ENCODE results near the gene SMAD5. TPM values are rescaled to one million over a fixed set of nuclear protein-coding genes. Genes with fewer than 3 reads are reported as not detected.

The SMAD5 gene
- polyA plus RNA-seq, 3 donors, result 7.9 to 19.2 (median 17.3) TPM

- H3K4me1 ChIP-seq (ENCODE audit: control insufficient read depth in 1 of 2, insufficient read depth in 2 of 2, low read length in 2 of 2), result peaks cover 0 to under 1% of the 10 kb centered on the region in 2 donors
- intact Hi-C loops (cut with micrococcal nuclease), result no loop called here
- H3K4me3 ChIP-seq (replicated peaks in 1 of 3; ENCODE audit: low read depth in 2 of 3, low read length in 3 of 3), result no peak overlapping the region
- peaks cover 54 to 64% of the 10 kb centered on the region in 2 donors for H3K36me3 Mint-ChIP-seq
- H3K27ac Mint-ChIP-seq, result no peak overlapping the region
- no peaks in the 10 kb centered on the region for H3K27me3 Mint-ChIP-seq (ENCODE audit: low read depth in 3 of 3)
- TF ChIP-seq CTCF (IDR thresholded peaks at IDR 0.05), result no peak
- peaks cover 1% of the 10 kb centered on the region for H3K4me1 Mint-ChIP-seq
- H3K9me3 ChIP-seq (replicated peaks in 1 of 2; ENCODE audit: control insufficient read depth in 1 of 2, insufficient read depth in 1 of 2, low read length in 2 of 2), result no peaks in the 10 kb centered on the region
- H3K27ac ChIP-seq (ENCODE audit: low read depth in 1 of 2, low read length in 2 of 2), result no peak overlapping the region
- H3K36me3 ChIP-seq (replicated peaks in 1 of 2; ENCODE audit: control insufficient read depth in 1 of 2, insufficient read depth in 2 of 2, low read length in 2 of 2), result peaks cover 36 to 68% of the 10 kb centered on the region in 2 donors
- no peak overlapping the region for H2AFZ ChIP-seq (ENCODE audit: insufficient read depth, low read depth, low read length, poor library complexity, severe bottlenecking)
- 75% methylated on average over 1 of the region's 2 CpGs for WGBS (ENCODE audit: insufficient coverage)
- H4K20me1 ChIP-seq (ENCODE audit: insufficient read depth, low read length), result peaks cover 37% of the 10 kb centered on the region
- H3K4me2 ChIP-seq (replicated peaks; ENCODE audit: extremely low read depth, low read length, poor library complexity, severe bottlenecking), result no peak overlapping the region
- H3K79me2 ChIP-seq (ENCODE audit: insufficient read depth, low read length), result peaks cover 14% of the 10 kb centered on the region
- no peaks in the 10 kb centered on the region for H3K27me3 ChIP-seq (ENCODE audit: control insufficient read depth in 2 of 2, insufficient read depth in 2 of 2, low read length in 2 of 2)
- DNase-seq, result no peak
- no peak overlapping the region for H3K4me3 Mint-ChIP-seq
- no peak overlapping the region for H3K9ac ChIP-seq (ENCODE audit: insufficient read depth, low read length, poor library complexity, severe bottlenecking)
- peaks cover 0 to 1% (median 0%) of the 10 kb centered on the region in 7 donors for H3K9me3 Mint-ChIP-seq
Measured at GRCh38 chr5:136155078-136155477, 22.4 kb downstream of the SMAD5 start.

- Mint-ChIP-seq H3K9me3 (peaks cover 0 to 1% (median 0%) of the 10 kb centered on the region in 7 donors), H3K27ac (no peak overlapping the region), H3K36me3 (peaks cover 55 to 68% of the 10 kb centered on the region in 2 donors), H3K4me3 (no peak overlapping the region), H3K27me3 (ENCODE audit: low read depth in 3 of 3) (no peaks in the 10 kb centered on the region), H3K4me1 (no peaks in the 10 kb centered on the region)
- no peak overlapping the region for H2AFZ ChIP-seq (ENCODE audit: insufficient read depth, low read depth, low read length, poor library complexity, severe bottlenecking)
- H3K36me3 ChIP-seq (replicated peaks in 1 of 2; ENCODE audit: control insufficient read depth in 1 of 2, insufficient read depth in 2 of 2, low read length in 2 of 2), result peaks cover 37 to 73% of the 10 kb centered on the region in 2 donors
- H3K9me3 ChIP-seq (replicated peaks in 1 of 2; ENCODE audit: control insufficient read depth in 1 of 2, insufficient read depth in 1 of 2, low read length in 2 of 2), result no peaks in the 10 kb centered on the region
- no peaks in the 10 kb centered on the region for H3K27me3 ChIP-seq (ENCODE audit: control insufficient read depth in 2 of 2, insufficient read depth in 2 of 2, low read length in 2 of 2)
- intact Hi-C loops (cut with micrococcal nuclease), result no loop called here
- no peak overlapping the region for H3K27ac ChIP-seq (ENCODE audit: low read depth in 1 of 2, low read length in 2 of 2)
- H3K79me2 ChIP-seq (ENCODE audit: insufficient read depth, low read length), result peaks cover 10% of the 10 kb centered on the region
- H3K4me2 ChIP-seq (replicated peaks; ENCODE audit: extremely low read depth, low read length, poor library complexity, severe bottlenecking), result no peak overlapping the region
- no peak for DNase-seq
- peaks cover 30% of the 10 kb centered on the region for H4K20me1 ChIP-seq (ENCODE audit: insufficient read depth, low read length)
- no peak overlapping the region for H3K4me3 ChIP-seq (replicated peaks in 1 of 3; ENCODE audit: low read depth in 2 of 3, low read length in 3 of 3)
- no peak overlapping the region for H3K9ac ChIP-seq (ENCODE audit: insufficient read depth, low read length, poor library complexity, severe bottlenecking)
- H3K4me1 ChIP-seq (ENCODE audit: control insufficient read depth in 1 of 2, insufficient read depth in 2 of 2, low read length in 2 of 2), result no peaks in the 10 kb centered on the region
- no peak for TF ChIP-seq CTCF (IDR thresholded peaks at IDR 0.05)
- 100% methylated on average over 1 of the region's 1 CpG for WGBS (ENCODE audit: insufficient coverage)
Measured at GRCh38 chr5:136155761-136156160, 23.1 kb downstream of the SMAD5 start.

Data from CD14-positive monocyte (primary cell).